Keratinocyte (primary cell): ENCODE measurements around the gene SKIDA1. TPM values are rescaled to one million over a fixed set of nuclear protein-coding genes. Genes with fewer than 3 reads are reported as not detected.

Experiments
- DNase-seq: peaks from one replicate; pipeline ENCODE4 v3.0.0-alpha.2; 2011; ENCODE audit warnings: low read depth, missing footprints, low spot score
- FAIRE-seq: peaks from 2 replicates; lab custom pipeline; 2011; peaks lifted over from hg19 to GRCh38; lab: Jason Lieb, UNC
- H2AFZ ChIP-seq: 2 replicates; pipeline ENCODE4 v1.6.0; 2012; ENCODE audit warnings: low read length, control low read depth, inconsistent platforms; ENCODE audit not compliant: control insufficient read depth
- H3K27ac ChIP-seq: 2 replicates; pipeline ENCODE4 v1.5.1; 2011; ENCODE audit warnings: low read length; ENCODE audit not compliant: control insufficient read depth, insufficient read depth
- H3K27me3 ChIP-seq: 3 replicates; pipeline ENCODE4 v1.6.0; 2011; ENCODE audit warnings: low read length; ENCODE audit not compliant: control insufficient read depth, insufficient read depth; ENCODE audit errors: extremely low read depth
- H3K36me3 ChIP-seq, 2 experiments: 2 replicates in 1 of 2; 3 replicates in 1 of 2; pipeline ENCODE4 v1.5.1; 2011; ENCODE audit warnings: low read length in 2 of 2, mild to moderate bottlenecking in 1 of 2; ENCODE audit not compliant: control insufficient read depth in 2 of 2, insufficient read depth in 2 of 2; ENCODE audit errors: extremely low read depth in 1 of 2
- H3K4me1 ChIP-seq: 3 replicates; pipeline ENCODE4 v1.5.1; 2011; ENCODE audit warnings: low read length; ENCODE audit not compliant: control insufficient read depth, insufficient read depth; ENCODE audit errors: extremely low read depth
- H3K4me2 ChIP-seq: 3 replicates; pipeline ENCODE4 v1.6.0; 2011; ENCODE audit warnings: low read depth, low read length; ENCODE audit not compliant: control insufficient read depth, insufficient read depth; ENCODE audit errors: extremely low read depth
- H3K4me3 ChIP-seq, 3 experiments: fragments of 200-600 bp in 1 of 3; sonication (generic) in 1 of 3; 2 replicates in 2 of 3; 3 replicates in 1 of 3; pipeline ENCODE4 v1.5.1; 2011 to 2016; ENCODE audit warnings: low read length in 3 of 3, mild to moderate bottlenecking in 3 of 3, control low read depth in 2 of 3, inconsistent platforms in 1 of 3, low read depth in 1 of 3, mixed read lengths in 1 of 3, mixed run types in 1 of 3, moderate library complexity in 1 of 3; ENCODE audit not compliant: control insufficient read depth in 2 of 3, insufficient read depth in 2 of 3; ENCODE audit errors: extremely low read depth in 1 of 3
- H3K79me2 ChIP-seq: 2 replicates; pipeline ENCODE4 v1.6.0; 2012; ENCODE audit warnings: low read length; ENCODE audit not compliant: control insufficient read depth, insufficient read depth
- H3K9ac ChIP-seq: 3 replicates; pipeline ENCODE4 v1.6.0; 2011; ENCODE audit warnings: low read length; ENCODE audit not compliant: control insufficient read depth, insufficient read depth; ENCODE audit errors: extremely low read depth
- H3K9me1 ChIP-seq: 3 replicates; pipeline ENCODE4 v1.6.0; 2011; ENCODE audit warnings: low read length; ENCODE audit not compliant: control insufficient read depth, insufficient read depth; ENCODE audit errors: extremely low read depth
- H3K9me3 ChIP-seq: 2 replicates; pipeline ENCODE4 v1.5.1; 2012; ENCODE audit warnings: low read depth, low read length; ENCODE audit not compliant: control insufficient read depth
- H4K20me1 ChIP-seq: 3 replicates; pipeline ENCODE4 v1.6.0; 2011; ENCODE audit warnings: low read length; ENCODE audit not compliant: control insufficient read depth, insufficient read depth; ENCODE audit errors: extremely low read depth
- CTCF ChIP-seq, 3 experiments: IDR thresholded peaks in 1 of 3; conservative IDR thresholded peaks in 1 of 3; optimal IDR thresholded peaks in 1 of 3; 2 replicates in 2 of 3; 3 replicates in 1 of 3; pipeline versions ENCODE3 to v1.5.1; 2011; ENCODE audit warnings: low read length in 3 of 3, mild to moderate bottlenecking in 3 of 3, moderate library complexity in 2 of 3, control low read depth in 1 of 3, inconsistent platforms in 1 of 3; ENCODE audit not compliant: insufficient read depth in 2 of 3; ENCODE audit errors: extremely low read depth in 1 of 3
- EZH2 ChIP-seq: IDR thresholded peaks from one replicate; pipeline ENCODE4 v1.6.1; 2012; ENCODE audit warnings: inconsistent platforms, mild to moderate bottlenecking, low read length, moderate library complexity
- dilution Hi-C: fragments of 300-500 bp; cut with MboI; formaldehyde crosslinking; loops from one replicate; pipeline ENCODE4 v1.7.0; 2020; ENCODE audit warnings: low sequenced_read_pairs; ENCODE audit not compliant: extremely low pct_ligation_motif_present
- polyA plus RNA-seq, 5 experiments: library from polyadenylated mRNA; depleted of rRNA in 3 of 5; stranded (reverse) in 3 of 5; stranded (forward) in 1 of 5; unstranded in 1 of 5; fragments of >200 nt; gene quantifications; 1 replicate in 1 of 5; 2 replicates in 3 of 5; 3 replicates in 1 of 5; pipeline versions ENCODE4 v1.2.1 to v1.2.3, GENCODE V29; 2011 to 2012; ENCODE audit warnings: missing spikeins in 2 of 5, low read depth in 1 of 5, low replicate concordance in 1 of 5

SKIDA1 gene
- polyA plus RNA-seq, 1 donor (not counting 4 experiments of a cell fraction or from before 2014, with no cell fraction given), result 0.13 TPM

GRCh38 chr10:21501091-21501490, 24.4 kb downstream of the SKIDA1 start:
- no peak for FAIRE-seq
- no peak overlapping the region for H3K4me2 ChIP-seq
- no peak overlapping the region for H2AFZ ChIP-seq
- dilution Hi-C loops, result no loop called here
- no peaks in the 10 kb centered on the region for H4K20me1 ChIP-seq
- no peaks in the 10 kb centered on the region for H3K9me1 ChIP-seq
- H3K27me3 ChIP-seq, result no peaks in the 10 kb centered on the region
- H3K9me3 ChIP-seq, result no peaks in the 10 kb centered on the region
- DNase-seq, result no peak
- no peaks in the 10 kb centered on the region for H3K36me3 ChIP-seq
- H3K4me3 ChIP-seq, result no peak overlapping the region
- no peaks in the 10 kb centered on the region for H3K79me2 ChIP-seq
- no peaks in the 10 kb centered on the region for H3K4me1 ChIP-seq
- TF ChIP-seq EZH2 (no peak), CTCF (optimal IDR thresholded peaks at IDR 0.05 in 1 of 3, IDR thresholded peaks at IDR 0.05 in 1 of 3, conservative IDR thresholded peaks at IDR 0.05 in 1 of 3; ENCODE audit: extremely low read depth in 1 of 3, insufficient read depth in 2 of 3, low read length in 3 of 3) (no peak)
- no peak overlapping the region for H3K9ac ChIP-seq
- H3K27ac ChIP-seq, result no peak overlapping the region

- DNase-seq, result no peak
- Histone ChIP-seq H3K27me3 (no peaks in the 10 kb centered on the region), H3K36me3 (no peaks in the 10 kb centered on the region), H3K79me2 (no peaks in the 10 kb centered on the region), H3K4me1 (no peaks in the 10 kb centered on the region), H4K20me1 (no peaks in the 10 kb centered on the region), H3K9me3 (no peaks in the 10 kb centered on the region), H3K9me1 (no peaks in the 10 kb centered on the region), H3K27ac (no peak overlapping the region), H3K4me2 (peak overlapping the region; percentile 41), H3K9ac (peak overlapping the region; percentile 28), H3K4me3 (no peak overlapping the region), H2AFZ (peak overlapping the region; percentile 54)
- no peak for FAIRE-seq
- dilution Hi-C loops, result no loop called here
- TF ChIP-seq EZH2, result no peak
- no peak for TF ChIP-seq CTCF (optimal IDR thresholded peaks at IDR 0.05 in 1 of 3, IDR thresholded peaks at IDR 0.05 in 1 of 3, conservative IDR thresholded peaks at IDR 0.05 in 1 of 3; ENCODE audit: extremely low read depth in 1 of 3, insufficient read depth in 2 of 3, low read length in 3 of 3)
Observed at GRCh38 chr10:21500578-21500910, 24.9 kb downstream of the SKIDA1 start.
